Lung (tissue), 16 donors: ENCODE results near the gene OR2J1. TPM values are rescaled to one million over a fixed set of nuclear protein-coding genes. Genes with fewer than 3 reads are reported as not detected.

Source experiments
- ATAC-seq: fragments of 200-7000 bp; cut with Tn5 transposase; one replicate; pipeline ENCODE4 v1.9.1; 2020; ENCODE audit warnings: moderate number of reproducible peaks; ENCODE audit not compliant: insufficient read depth, low FRiP score
- DNase-seq, 3 donors: peaks; one replicate each; pipeline ENCODE4 v3.0.0-alpha.2; 2013 to 2017
- H3K27ac ChIP-seq, 2 donors: one replicate each; pipeline ENCODE4 v1.5.1; 2013; ENCODE audit warnings: mild to moderate bottlenecking in 2 of 2, moderate library complexity in 2 of 2, control low read depth in 1 of 2, inconsistent platforms in 1 of 2, low read depth in 1 of 2, low read length in 1 of 2
- H3K27me3 ChIP-seq, 3 donors: one replicate each; pipeline ENCODE4 v1.5.1; 2013; ENCODE audit warnings: low read length in 2 of 3; ENCODE audit not compliant: control insufficient read depth in 3 of 3, insufficient read depth in 3 of 3
- H3K36me3 ChIP-seq, 4 donors: one replicate each; pipeline ENCODE4 v1.5.1; 2013; ENCODE audit warnings: low read length in 4 of 4, mild to moderate bottlenecking in 1 of 4, moderate library complexity in 1 of 4; ENCODE audit not compliant: control insufficient read depth in 4 of 4, insufficient read depth in 4 of 4
- H3K4me1 ChIP-seq, 5 donors: one replicate each; pipeline ENCODE4 v1.5.1; 2013; ENCODE audit warnings: low read length in 5 of 5, mild to moderate bottlenecking in 2 of 5, moderate library complexity in 1 of 5; ENCODE audit not compliant: control insufficient read depth in 5 of 5, insufficient read depth in 5 of 5
- H3K4me3 ChIP-seq: one replicate; pipeline ENCODE4 v1.5.1; 2013; ENCODE audit warnings: mild to moderate bottlenecking, control low read depth, moderate library complexity
- H3K9ac ChIP-seq, 2 donors: one replicate each; pipeline ENCODE4 v1.5.1; 2013; ENCODE audit warnings: low read length in 2 of 2, control low read depth in 1 of 2; ENCODE audit not compliant: insufficient read depth in 1 of 2
- H3K9me3 ChIP-seq, 4 donors: one replicate each; pipeline ENCODE4 v1.5.1; 2013; ENCODE audit warnings: low read length in 3 of 4, mild to moderate bottlenecking in 1 of 4, moderate library complexity in 1 of 4; ENCODE audit not compliant: control insufficient read depth in 4 of 4, insufficient read depth in 3 of 4
- CTCF ChIP-seq: IDR thresholded peaks from 2 replicates; pipeline ENCODE4 v1.5.1; 2012; ENCODE audit warnings: mild to moderate bottlenecking; ENCODE audit errors: control extremely low read depth, extremely low read depth
- WGBS, 2 donors: extraction: QIAGEN DNeasy Blood & Tissue Kit; methylation state at CpG; one replicate each; pipeline ENCODE4 v1.1.7; 2013; 5-methylcytosine and 5-hydroxymethylcytosine counted together
- long read RNA-seq, 5 donors: transcript quantifications; one replicate each; lab custom pipeline, GENCODE V29; 2026
- polyA plus RNA-seq, 2 donors: library from polyadenylated mRNA; stranded (reverse); fragments of 200-250 nt; gene quantifications; one replicate each; pipeline ENCODE4 v1.2.1, GENCODE V29; 2013
- total RNA-seq, 2 donors: library from RNA; depleted of rRNA in 1 of 2; stranded (reverse); fragments of >200 nt in 1 of 2; gene quantifications; one replicate each; pipeline ENCODE4 v1.2.1, GENCODE V29; 2014 to 2021
- donor health status: control.
- donor health status: control.
- donor health status: Bipolar disorder and iron deficiency.
- donor health status: healthy.
- donor health status: DM: yes; HTN: yes; CAD: no.

OR2J1 gene
- not detected for total RNA-seq
- polyA plus RNA-seq, result not detected
- long read RNA-seq, donor 1, result 0 reads
- long read RNA-seq, donor 2, result 0 reads
- long read RNA-seq, donor 3, result 0 reads
- long read RNA-seq, donor 4, result 0 reads
- long read RNA-seq, donor 5, result 0 reads

GRCh38 chr6:29099190-29099589 is at the start of gene OR2J1:
OR2J1 (plus strand) TSS chr6:29099490; CDS start chr6:29100943, 1,453 bp downstream.
- ATAC-seq (no peak), DNase-seq (no peak)
- Histone ChIP-seq H3K27me3 (no peaks in the 10 kb centered on the region), H3K27ac (no peak within 1 kb of the TSS), H3K4me3 (no peak within 1 kb of the TSS), H3K9me3 (no peaks in the 10 kb centered on the region), H3K9ac (no peak within 1 kb of the TSS), H3K4me1 (no peaks in the 10 kb centered on the region), H3K36me3 (no peaks in the 10 kb centered on the region)
- no peak for TF ChIP-seq CTCF
- WGBS, 2 donors, result 76 to 84% methylated on average over 3 of the region's 3 CpGs

GRCh38 chr6:29051680-29052079 is 47.6 kb upstream of the OR2J1 start:
- Histone ChIP-seq H3K9me3 (peaks cover 0 to 2% (median 0%) of the 10 kb centered on the region in 4 donors), H3K27ac (no peak overlapping the region), H3K4me3 (no peak overlapping the region), H3K4me1 (no peaks in the 10 kb centered on the region), H3K36me3 (no peaks in the 10 kb centered on the region), H3K27me3 (peaks cover 0 to 6% (median 0%) of the 10 kb centered on the region in 3 donors), H3K9ac (no peak overlapping the region)
- no peak for TF ChIP-seq CTCF
- no peak for DNase-seq
- 78 to 84% methylated on average over 3 of the region's 3 CpGs for WGBS, 2 donors
- ATAC-seq, result no peak

GRCh38 chr6:29071831-29072723 is 27.2 kb upstream of the OR2J1 start:
- DNase-seq (peak in 1 of 3 donors; percentile 4), ATAC-seq (no peak)
- Histone ChIP-seq H3K27me3 (peaks cover 0 to 2% (median 0%) of the 10 kb centered on the region in 3 donors), H3K4me3 (no peak overlapping the region), H3K36me3 (no peaks in the 10 kb centered on the region), H3K9ac (no peak overlapping the region), H3K9me3 (no peaks in the 10 kb centered on the region), H3K27ac (no peak overlapping the region), H3K4me1 (no peaks in the 10 kb centered on the region)
- 36 to 37% methylated on average over 9 of the region's 9 CpGs for WGBS, 2 donors
- TF ChIP-seq CTCF, result peak; percentile 17
